NOMO-1 treated with dmso at 0.1 percent for 144 hours (cell line): ENCODE measurements around the gene AGO1.
"Not testable (repeated sequence)": the region's sequence is repeated elsewhere in the genome, so short reads cannot be mapped to it uniquely, and the experiment has no call there.

Experiments used
- DNase-seq: peaks from one replicate; lab custom pipeline; 2025; ENCODE audit not compliant: unreplicated experiment; lab: John Stamatoyannopoulos, UW

AGO1 gene

DNA sequence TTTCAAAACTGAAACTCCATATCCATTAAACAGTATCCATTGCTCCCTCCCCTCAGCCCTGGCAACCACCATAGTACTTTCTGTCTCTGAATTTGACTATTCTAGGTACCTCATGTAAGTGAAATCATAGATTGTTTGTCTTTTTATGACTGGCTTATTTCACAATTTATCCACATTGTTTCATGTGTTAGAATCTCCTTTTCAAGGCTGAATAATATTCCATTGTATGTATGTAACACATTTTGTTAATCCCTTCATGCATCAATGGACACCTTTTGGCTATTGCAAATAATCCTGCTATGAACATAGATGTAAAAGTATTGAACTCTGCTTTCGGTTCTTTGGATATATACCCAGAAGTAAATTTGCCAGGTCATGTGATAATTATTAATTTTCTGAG, 85.4 kb downstream of the AGO1 start:
- no peak for DNase-seq

- no peak for DNase-seq
Measured at GRCh38 chr1:35971601-35972000, 88.6 kb downstream of the AGO1 start.

- not testable (repeated sequence) for DNase-seq
Measured at GRCh38 chr1:35972631-35973030, 89.6 kb downstream of the AGO1 start.

DNA sequence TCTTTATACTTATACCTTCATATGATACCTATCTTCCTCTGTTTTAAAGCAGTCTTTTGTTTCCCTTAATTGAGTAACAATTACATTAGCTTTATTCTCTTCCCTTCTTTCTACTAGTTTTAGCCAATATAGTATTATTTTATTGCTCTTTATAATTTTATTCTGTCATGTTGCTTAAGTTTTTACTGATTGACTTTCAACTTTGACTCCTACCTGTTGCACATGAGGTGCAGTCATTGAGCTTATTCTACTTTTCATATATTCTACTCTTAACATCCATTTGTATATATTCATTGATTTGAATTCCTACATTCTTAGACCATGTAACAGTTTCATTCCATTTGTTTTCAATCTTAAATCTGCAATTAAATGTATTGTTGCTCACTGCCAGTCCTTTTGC, 97.1 kb downstream of the AGO1 start:
- no peak for DNase-seq
